GM20000 (cell line): ENCODE measurements around the gene COPZ1.

Source experiments
- DNase-seq: peaks from one replicate; pipeline ENCODE4 v3.0.0; 2012; ENCODE audit warnings: low spot score
- TF ChIP-seq, protein P1 (sequence below): IDR thresholded peaks from 2 replicates; pipeline ENCODE4 v1.5.1; 2012; ENCODE audit warnings: mild to moderate bottlenecking, control low read depth; ENCODE audit errors: extremely low read depth, missing control alignments

COPZ1 gene

DNA sequence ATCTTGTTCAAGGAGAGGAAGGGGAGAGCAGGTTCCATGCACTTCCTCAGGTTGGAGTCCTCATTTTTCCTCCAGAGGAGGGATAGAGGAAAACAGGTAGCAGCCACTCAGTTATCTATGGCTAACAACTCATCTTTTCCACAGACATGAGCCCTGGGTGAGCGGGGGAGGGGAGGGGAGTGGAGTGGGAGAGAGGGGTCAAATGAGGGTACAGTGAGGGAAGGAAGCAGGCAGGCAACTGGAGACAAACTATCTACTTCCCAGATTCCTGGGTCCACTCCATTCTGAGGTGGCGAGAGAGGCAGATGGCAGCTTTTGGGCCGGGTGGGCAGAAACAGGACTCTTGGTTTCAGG, 62.2 kb downstream of the COPZ1 start:
- TF ChIP-seq, protein P1, sequence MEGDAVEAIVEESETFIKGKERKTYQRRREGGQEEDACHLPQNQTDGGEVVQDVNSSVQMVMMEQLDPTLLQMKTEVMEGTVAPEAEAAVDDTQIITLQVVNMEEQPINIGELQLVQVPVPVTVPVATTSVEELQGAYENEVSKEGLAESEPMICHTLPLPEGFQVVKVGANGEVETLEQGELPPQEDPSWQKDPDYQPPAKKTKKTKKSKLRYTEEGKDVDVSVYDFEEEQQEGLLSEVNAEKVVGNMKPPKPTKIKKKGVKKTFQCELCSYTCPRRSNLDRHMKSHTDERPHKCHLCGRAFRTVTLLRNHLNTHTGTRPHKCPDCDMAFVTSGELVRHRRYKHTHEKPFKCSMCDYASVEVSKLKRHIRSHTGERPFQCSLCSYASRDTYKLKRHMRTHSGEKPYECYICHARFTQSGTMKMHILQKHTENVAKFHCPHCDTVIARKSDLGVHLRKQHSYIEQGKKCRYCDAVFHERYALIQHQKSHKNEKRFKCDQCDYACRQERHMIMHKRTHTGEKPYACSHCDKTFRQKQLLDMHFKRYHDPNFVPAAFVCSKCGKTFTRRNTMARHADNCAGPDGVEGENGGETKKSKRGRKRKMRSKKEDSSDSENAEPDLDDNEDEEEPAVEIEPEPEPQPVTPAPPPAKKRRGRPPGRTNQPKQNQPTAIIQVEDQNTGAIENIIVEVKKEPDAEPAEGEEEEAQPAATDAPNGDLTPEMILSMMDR: no peak
- no peak for DNase-seq

DNA sequence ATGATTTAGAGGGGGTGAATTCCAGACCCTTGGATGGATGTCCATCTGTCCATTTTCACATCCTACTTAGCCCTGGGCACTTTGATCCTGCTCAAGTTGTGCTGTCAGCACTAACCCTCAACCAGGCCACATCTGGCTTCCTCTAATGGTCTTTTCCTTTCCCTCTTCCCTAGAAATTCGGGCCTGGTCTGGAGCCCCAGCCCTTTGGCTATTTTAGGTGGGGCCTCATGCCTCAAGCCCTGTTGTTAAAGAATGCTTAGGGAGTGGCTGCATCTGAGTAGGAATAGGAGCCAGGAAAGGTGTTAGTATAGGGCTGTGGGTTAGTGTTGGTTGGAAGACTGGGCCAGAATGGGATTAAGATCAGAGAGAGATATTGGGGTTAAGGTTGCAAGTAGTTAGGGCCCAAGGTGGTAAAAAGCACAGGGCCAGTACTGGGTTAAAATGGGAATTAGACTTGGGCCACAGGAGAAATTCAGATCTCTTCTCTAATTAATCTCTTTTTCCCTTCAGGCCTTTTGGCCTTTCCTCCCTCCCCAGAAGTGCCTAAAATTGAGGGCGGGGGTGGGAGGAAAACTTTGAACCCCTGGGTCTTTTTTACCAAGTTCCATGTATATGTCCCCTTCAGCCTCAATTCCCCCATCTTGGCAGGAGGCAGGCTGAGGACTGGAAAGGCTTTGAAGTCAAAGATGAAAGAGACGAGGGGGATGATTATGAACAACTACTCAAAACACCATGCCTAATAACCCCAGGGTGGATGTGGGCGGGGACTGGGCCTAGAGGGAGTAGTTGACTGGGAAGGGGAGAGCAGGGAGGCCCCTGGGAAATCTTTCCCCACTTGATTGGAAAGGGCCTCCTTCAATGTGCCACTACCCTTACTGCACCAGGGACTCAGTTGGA, 63.6 kb downstream of the COPZ1 start:
- TF ChIP-seq, protein P1: no peak
- DNase-seq: no peak

DNA sequence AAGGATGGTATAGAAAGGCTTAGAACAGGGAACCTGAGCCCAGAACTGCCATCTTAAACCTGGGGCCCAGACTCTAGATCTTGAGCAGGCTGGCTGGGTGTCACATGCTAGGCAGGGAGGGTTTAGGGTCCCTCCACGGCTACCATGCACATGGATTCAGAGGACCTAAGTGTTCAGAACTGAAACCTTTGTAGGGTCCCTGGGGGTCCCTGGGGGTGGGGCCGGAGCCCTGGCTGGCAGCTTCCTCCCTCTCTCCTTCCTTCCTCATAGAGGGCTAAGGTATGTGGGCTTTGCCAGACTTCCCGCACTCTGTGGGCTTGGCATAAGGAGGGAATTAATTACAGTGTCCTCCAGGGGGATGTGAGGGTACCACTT, 64.2 kb downstream of the COPZ1 start:
- TF ChIP-seq, protein P1: no peak
- DNase-seq: no peak

DNA sequence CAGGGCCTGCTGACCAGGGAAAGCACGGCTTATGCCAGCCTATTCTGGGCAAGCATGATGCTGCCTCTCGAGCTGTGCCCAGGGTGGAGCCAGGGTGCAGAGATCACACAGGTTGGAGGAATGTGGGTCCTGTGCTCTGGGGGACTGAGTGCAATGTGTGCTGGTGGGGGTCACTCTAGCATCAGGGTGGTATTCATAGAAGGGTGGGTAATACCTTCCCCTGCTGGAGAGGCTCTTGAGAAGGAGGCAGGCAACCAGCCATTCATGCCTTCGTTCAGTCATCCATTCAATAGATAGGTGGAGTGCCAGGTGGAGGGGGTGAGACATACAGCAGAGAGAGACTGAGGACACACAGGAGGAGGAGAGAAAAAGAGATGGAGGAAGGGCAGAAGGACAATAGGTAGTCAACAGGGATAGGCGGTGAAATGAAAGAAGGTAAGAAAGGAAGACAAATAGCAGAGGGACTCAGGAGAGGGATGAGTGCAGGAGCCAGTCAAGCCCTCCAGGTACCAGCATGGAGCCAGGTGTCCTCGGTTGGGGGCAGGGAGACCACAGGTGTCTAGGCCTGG, 64.8 kb downstream of the COPZ1 start:
- TF ChIP-seq, protein P1: no peak

DNA sequence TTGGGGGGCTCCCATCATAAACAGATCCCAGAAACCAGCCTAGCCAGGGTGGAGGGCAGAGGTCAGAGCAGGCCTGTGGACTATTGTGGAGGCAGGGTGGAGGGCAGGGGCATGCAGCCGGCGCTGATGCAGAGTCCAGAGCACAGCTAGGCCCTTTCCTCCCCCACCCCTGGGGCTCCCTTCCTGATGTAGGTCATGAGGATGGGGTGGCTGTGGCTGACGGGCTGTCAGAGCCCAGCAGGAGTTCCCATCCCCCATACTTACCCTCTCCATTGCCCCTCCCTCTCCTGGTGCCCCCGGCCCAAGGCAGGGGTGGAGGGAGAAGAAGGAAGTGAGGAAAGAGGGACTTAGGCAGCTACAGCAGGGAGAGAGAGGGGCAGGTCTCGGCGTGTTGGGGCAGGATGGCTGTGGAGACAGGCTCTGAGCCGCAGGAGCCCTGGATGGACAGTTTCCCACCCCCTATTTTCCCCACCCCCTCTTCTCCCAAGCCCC, 65.3 kb downstream of the COPZ1 start:
- no peak for DNase-seq

More for the DNA sequence above, 64.8 kb downstream of the COPZ1 start:
- DNase-seq: no peak

DNA sequence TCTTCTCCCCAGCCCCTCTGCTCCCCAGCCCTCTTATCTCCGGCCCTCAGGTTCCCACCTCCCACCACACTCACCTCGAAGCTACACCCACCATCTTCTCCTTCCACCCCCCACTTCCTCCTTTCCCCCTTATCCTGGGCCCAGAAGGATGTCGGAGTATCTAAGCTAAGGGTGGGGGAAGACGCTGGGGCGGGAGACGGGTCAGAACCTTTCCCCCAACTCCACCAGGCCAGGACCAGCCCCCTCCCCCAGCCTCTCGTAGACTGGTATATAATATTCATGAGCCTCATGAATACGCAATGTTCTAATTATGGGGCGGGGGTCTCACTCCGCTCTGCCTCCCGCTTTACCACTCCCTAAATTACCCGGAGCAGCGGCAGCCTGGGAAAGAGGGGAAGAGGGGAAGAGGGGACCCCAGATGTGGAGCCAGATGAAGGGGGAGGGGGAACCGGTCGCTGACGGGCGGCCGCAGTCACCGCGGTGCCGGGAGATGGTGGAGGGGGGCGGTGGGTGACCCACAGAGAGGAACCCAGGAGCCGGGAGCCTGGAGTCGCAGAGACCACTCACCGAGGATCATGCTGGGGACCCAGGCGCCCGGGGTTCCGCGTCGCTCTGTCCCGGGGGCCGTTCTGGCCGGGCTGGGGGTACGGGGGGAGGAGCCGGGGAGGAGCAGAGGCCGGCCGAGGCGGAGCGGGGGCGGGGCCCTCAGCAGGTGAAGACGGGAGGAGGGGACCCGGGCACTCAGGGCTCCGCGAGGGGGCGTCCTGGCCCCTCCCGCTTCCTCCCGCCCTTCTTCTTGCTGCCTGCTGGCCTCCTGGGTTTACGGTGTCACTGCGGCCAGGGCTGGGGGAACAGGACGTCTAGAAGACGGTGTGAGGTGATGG, 66.0 kb downstream of the COPZ1 start:
- DNase-seq: peak; percentile 88
- TF ChIP-seq, protein P1: peak; percentile 30

More for the DNA sequence above, 65.3 kb downstream of the COPZ1 start:
- TF ChIP-seq, protein P1: no peak
